GM20431 (cell line): ENCODE data around the gene BANP.

Source experiments
- in situ Hi-C: fragments of 300-500 bp; cut with MseI, MboI; formaldehyde crosslinking; loops from one replicate; pipeline ENCODE4 v1.15.0; 2020; ENCODE audit warnings: low sequenced_read_pairs; ENCODE audit not compliant: unreplicated experiment

Gene BANP

DNA sequence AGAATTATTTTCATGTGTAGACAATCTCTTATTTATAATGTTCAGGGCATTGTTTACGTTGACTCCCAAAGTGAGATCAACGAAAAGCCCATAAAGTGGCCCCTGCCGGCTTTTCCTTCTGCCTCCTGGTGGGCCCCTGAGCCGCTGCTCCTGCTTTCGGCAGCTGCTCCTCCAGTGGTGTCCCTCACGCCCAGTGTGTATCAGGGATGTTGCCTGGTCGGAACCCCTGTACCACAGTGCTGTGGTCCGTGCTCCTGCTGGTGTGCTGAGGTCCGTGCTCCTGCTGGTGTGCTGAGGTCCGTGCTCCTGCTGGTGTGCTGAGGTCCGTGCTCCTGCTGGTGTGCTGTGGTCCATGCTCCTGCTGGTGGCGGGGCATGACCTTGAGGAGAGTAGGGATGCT is 107.6 kb downstream of the BANP start:
- in situ Hi-C loops, result no loop called here

DNA sequence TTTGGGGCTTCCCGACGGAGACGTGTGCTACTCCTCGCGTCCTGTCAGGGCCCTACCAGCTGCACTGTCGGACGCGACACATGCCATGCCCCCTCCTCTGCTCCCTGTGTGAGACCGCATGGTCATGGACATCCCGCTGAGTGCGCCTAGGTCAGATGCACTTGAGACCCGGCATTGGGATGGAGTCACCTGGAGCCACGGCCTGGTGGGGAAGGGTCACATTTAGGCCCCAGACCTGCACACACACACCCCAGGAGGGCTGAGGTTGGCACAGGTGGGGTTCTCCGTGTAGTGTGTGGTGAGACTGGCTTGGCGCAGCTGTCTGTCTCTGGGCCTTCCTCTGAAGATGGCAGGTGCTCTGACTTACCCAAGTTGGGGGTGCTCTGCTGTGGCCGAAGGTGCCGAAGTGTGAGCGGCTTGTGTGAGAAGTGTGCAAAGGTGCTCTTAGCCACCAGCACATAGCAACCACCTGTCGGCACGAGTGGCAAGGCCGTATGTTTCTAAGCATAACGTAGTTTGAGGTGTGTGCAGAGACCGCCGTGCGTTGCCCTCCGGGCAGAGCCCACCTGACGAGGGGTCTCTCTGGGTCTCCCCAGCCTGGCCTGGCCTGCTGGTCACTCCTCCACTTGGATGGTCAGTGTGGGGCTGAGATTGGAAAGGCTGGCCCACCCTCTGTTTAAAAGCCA is 108.6 kb downstream of the BANP start:
- in situ Hi-C loops, result no loop called here

DNA sequence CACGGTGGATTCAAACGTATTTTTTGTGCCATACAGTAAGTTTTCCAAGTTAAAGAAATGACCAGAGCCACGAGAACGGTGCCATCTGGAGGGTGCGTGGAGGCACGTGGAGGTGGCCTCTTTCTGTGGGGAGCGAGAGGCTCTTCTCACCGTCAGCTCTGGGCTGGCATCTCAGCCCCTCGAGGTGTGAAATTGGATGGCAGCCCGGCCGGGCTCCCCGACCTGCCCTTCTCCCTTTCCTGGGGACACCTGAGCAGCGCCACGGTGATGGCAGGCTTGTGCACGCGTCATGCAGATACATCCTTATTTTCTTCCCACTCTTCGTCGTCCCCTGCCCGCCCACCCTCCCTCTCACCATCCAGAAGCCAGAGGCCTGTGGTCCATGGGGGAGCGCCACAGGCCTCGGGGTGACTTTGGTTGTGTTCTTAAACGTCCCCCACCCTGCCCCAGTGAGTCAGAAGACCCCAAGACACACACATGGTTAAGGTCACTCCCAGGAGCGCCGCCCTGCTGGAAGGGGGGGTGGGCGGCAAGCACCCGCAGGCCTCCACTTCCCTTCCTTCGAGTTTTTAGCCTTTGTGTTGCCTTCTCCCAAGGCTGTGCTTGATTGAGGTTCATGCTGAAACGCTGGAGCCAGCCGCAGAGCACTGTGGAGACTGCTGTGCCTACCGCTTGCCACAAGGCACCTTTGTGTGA is 109.4 kb downstream of the BANP start:
- in situ Hi-C loops, result no loop called here

DNA sequence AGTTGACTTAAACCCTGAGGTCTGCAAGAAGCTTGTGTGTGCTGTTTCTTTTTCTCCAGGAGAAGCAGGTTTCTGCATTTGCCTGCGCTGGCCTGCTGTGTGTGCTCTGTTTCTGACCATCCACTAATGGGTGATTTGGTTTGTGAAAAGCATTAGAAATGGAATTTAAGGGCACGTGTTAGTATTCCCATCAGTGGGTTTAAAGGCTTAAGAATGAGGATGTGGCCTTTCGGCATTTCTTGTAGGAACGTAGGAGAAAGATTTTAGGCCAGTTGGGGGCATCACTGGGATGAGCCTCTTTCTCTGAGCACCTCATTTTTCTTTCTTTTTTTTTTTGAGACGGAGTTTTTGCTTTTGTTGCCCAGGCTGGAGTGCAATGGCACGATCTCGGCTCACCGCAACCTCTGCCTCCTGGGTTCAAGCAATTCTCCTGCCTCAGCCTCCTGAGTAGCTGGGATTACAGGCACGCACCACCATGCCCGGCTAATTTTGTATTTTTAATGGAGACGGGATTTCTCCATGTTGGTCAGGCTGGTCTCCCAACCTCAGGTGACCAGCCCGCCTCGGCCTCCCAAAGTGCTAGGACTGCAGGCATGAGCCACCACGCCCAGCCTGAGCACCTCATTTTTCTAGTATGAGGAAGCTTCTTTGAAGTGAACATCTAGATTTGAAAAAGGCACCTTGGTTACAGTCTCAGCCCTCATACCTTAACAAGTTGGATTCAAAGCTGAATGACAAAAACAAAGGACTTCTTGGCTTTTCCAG is 110.3 kb downstream of the BANP start:
- in situ Hi-C loops, result no loop called here

DNA sequence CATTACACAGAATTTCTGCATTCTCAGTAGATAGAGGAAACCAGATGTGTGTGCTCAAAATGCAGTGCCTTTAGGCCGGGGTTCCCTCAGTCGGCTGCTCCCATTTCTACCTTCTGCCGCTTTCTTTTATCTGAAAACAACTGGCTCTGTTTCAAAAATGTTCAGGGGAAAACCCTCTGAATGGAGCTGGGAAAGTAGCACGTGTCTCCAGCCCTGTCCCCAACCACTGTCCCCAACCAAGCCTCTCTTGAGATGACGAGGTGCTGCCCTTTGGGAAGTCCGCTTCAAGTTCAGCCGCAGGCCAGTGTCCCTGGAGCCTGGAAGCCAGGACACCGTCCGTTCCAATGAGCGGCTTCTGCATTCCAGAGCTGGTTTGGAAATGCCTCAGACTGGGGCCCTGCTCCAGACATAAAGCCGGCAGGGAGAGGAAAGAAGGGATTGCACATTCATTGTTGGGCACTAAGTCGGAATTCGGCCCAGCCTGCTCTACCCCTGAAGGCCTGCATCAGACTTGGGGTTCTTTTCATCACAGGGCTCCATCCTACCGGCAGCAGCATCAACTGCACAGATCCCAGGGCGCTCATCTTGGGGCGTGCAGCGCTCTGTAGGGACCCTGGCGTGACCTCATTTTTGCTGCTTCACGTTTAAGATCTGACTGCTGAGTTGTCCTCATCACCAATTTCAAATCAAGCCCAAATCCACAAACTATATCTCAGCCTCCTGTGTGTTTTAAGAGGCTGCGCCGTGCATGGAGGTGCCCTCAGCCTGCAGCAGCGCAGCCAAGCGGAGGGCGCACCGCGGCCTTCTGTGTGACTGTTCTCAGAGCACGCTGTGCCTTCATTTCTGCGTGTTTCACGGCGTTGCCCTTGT is 111.3 kb downstream of the BANP start:
- in situ Hi-C loops, result no loop called here

DNA sequence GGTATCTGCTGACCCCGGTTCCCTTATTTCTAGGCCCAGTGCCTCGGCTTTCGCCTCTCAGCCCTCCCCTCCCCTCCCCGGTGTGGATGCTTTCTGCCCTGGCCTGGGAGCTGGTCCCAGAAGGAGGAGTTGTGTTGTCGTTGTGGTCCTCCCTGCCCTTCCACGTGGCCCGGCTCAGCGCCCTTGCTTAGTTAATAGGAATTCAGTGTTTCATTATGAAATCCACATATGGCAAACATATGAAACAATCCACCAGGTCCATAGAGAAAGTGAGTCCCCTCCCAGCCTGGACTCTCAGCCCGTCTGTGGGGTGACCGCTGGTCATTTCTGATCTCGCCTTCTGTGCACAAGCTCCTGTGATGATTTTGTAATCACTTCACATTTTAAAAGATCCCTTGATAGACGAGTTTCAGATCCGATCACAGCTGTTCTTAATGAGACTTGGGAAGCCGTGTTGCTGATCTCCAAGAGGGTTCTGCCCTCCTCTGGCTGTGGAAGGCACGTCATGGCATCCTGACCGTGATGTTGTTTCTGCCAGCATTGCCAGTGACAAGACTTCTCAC is 112.1 kb downstream of the BANP start:
- in situ Hi-C loops, result no loop called here

DNA sequence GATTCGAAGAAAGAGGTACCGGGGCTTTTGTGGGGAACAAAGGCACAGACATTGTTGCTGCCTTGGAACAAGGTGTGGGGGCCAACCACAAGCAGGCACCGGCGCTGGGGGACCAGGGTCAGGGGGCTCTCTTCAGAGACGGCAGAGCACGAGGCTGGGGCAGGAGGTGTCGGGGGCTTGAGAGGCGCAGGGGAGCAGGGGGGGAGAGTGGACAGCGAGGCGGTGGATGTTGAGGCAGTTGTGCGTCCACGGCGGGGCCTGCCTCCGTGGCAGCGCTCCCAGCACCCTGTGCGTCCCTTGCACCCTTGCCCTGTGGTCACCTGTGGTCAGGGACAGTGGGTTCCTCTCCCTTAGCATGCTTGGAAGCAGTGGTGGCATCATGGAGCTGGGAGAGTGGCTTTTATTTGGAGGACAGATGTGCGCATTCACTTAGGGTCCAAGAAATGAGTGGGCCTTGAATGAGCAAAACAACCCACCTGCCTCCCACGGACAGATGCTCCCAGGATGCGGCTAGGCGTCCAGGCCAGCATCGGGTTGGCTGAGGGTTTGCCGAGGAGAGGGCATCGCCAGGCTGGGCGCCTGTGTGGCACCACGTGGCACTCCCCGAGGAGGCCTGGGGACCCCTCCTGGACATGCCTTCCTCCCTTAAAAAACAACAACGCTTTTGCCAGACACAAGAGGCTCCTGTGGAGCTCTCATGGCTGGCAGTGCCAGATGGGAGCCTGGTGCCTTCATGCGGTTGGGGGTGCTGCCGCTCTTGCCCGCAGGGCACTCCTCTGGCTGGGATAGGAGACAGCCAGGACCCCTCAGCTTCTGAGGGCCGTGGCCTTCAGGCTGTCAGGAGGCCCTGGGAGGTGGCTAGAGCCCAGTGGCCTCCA is 113.0 kb downstream of the BANP start:
- in situ Hi-C loops, result no loop called here

DNA sequence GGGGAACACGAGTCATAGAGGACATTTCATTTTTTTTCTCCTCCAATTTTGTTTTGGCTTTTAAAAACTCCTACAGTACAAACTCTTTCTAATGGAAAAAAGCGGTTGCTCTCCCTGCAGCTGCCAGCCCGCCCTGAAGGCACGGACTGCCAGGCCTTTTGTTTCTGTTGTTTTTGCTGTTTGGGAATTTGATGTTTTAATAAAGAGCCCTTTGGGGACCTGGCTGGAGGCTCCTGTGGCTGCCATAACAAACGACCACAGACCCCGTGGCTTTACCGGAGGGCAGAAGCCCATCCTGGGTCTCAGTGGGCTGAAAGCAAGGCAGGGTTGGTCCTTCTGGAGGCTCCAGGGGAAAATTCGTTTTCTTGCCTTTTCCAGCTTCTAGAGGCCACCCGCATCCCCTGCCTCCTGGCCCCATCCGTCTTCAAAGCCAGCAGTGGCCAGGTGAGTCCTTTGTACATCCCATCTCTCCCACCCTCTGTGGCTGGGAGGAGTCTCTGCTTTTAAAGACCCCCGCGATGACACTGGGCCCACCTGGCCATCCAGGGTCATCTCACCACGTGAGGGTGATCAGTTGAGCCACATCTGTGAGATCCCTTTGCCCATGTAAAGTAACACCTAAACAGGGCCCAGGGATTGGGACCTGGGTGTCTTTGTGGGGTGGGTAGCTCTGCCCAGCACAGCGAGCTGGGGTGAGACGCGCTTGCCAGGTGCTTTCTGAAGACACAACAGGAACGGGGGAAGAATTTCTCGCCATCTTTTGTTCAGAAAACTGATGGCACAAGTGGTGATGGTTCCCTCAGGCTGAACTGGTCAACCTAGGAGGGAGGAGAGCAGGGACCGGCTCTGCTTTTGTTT is 113.9 kb downstream of the BANP start:
- in situ Hi-C loops, result no loop called here

DNA sequence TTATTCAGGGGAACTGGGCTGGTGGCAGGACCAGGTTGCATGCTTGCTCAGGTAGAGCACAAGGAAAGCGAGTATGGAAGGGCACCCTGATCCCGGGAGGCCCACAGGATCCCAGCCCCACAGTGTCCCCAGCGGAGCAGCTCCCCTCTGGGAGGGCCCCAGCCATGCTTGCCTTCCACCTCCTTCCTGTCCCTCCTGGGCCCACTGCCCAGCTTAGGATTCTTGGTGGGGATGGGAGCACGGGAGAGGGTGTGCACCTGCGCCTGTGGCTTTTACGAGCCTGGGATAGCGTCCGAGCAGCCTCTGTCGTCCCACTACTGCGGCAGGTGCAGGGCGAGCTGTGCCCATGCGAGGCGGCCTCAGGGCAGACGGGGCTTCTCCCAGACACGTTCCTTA is 114.5 kb downstream of the BANP start:
- in situ Hi-C loops, result no loop called here

DNA sequence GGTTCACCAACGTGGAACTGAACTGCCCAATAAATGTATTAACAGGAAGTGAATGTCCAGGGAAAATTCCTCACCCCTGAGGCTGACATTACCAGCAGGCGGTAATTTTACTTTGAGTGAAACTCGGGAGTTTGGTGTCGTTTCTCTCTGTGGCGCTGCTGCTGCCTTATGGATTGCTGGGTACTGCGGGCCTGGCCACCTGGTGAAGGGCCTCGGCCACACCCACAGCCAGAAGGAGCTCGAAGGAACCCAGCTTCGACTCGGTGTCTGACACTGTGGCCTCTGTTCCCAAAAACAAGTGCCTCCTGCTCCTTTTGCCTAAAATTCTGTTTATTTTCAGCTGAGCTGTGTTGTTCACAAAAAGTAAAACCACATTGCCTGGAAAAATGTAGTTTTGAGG is 115.0 kb downstream of the BANP start:
- in situ Hi-C loops, result no loop called here

DNA sequence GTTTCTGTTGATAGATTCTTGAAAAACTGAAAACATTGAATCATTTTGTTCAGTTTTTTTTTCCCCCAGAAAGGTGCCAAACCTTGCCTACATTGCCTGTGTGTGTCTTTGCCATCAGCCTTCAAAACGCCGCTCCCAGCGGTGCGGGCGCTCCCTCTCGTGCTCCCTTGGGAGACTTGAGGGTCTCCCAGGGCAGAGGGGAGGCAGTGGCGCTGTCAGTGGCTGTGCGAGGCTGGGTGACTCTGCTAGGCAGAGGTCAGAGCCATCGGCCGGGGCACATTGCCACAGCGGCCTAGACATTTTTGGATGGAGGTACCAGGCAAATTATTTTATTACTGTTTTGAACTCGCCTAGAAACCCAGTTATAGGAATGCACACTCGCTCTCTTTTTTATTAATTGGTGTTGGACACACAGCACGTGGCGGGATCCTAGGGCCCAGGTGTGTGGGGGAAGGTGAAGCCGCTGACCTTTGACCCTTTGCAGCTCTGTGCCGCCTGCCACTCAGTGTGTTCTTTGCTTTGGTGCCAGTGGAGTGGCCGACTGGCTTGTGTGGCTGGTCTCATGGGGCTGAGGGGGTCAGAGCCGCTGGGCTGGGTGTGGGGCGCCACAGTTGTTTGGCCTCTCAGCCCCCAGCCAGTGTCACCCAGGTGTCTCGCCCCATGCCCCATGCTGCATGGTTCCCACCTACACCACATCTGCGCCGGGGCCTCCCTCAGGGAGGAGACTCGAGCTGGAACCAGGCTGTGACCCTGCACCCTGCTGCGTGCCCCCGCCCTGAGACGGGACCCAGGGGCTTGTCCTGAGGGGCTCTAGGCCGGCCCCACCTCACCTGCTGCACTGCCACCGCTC is 115.7 kb downstream of the BANP start:
- in situ Hi-C loops, result no loop called here

DNA sequence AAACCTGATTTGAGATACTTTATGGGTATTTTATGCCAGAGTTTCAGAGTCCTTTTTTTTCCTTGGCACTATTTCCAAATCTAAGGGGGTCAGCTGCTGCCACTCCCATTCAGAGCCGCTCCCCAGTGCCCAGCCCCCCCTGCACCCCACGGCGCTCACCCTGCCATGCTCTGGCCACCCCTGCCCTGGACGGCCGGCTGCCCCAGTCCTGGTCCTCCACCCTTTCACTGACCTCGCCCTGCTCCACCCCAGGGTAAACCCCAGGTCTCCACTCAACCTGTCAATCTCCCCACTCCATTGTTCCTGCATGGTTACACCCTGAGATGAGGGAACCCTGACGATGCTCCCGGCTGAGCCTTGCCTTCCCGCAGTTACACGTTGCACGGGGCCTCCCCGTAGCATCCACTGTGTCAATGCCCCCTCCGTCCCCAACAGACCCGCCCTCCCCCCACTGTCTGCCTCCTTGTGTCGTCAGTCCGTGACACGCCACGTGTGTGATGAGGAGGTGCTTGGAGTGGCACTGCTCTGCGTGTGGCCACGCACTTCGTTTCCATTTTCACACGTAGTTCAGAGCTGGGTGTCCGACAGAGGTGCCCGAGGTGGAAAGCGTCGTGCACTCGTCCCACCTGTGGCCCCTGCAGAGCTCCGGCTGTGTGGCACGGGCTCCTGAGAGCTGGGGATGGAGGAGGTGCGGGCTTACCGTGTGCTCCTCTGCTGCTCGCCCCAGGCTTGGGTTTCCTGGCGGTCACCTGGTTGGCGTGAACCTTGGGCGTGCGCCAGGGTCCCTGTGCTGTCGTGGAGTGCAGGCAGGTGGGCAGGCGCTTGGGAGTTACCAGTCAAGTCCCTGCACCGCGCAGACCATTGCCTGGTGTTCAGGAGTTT is 116.5 kb downstream of the BANP start:
- in situ Hi-C loops, result no loop called here

DNA sequence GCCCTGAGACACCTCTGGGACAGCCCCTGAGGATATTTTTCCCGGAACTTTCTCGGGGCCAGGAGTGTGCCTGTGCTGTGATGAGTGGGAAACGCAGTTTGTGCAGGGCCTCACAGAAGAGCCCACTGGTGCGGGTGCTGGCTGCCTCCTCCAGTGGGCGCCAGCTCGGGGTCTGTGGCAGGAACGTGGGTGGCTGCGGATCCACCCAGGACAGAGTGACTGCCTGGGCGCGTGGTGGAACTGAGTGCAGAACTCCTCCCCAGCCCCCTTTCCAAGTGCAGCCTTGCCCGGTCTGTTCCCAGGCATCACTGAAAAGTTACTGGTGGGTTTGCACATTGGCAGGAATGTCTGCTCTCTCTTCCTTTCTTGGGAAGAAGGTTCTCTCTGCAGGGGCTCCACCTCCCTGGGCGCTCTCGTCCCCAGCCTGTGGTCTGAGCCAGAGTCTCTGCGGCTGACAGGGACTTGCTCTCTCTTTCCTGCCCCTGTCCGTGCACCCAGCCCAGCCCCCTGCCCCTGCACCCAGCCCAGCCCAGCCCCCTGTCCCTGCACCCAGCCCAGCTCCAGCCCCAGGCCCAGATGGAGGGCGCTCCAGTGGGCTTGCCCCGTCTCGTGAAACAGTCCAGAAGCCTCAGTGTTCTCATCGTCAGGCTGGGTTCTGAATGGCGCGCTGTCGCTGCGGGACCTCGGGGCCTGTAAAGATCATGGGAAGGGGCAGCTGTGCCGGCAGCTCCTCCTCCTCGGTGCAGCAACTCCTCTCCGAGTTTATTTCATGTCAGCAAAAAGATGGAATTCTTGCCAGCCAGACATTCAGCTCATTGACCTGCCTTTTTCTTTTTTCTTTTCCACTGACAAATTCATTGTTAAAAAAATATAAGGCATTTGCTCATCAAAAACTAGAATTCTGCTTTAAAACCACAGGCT is 117.5 kb downstream of the BANP start:
- in situ Hi-C loops, result no loop called here

DNA sequence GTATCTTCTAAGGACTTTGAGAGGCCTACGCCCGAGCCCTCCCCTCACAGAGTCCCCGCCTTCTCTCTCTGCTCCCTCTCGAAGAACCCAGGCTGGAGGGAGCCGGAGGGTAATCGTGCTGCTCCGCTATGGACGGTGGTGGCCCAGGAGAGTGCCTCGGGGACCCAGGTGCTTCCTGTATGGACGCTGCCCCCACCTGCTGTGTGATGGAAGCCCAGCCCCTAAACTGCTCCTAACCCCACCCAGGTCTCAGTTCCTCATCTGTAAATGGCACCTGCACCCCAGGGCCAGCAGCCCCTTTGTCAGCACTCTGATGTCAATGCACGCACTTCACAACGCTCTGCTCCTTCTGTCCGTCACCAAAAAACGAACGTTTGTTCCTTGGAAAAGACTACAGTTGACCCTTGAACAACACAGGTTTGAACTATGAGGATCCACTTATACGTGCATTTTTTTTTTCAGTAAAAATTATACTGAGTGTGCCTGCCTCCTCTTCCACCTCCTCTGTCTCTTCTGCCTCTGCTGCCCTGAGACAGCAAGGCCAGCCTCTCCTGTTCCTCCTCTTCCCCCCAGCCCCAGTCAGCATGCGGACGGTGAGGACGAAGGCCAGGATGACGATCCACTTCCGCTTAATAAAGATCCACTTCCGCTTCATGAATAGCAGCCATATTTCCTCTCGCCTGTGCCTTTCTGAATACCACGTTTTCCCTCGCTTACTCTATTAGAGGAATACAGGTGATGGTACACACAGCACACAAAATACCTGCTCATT is 118.3 kb downstream of the BANP start:
- in situ Hi-C loops, result no loop called here

DNA sequence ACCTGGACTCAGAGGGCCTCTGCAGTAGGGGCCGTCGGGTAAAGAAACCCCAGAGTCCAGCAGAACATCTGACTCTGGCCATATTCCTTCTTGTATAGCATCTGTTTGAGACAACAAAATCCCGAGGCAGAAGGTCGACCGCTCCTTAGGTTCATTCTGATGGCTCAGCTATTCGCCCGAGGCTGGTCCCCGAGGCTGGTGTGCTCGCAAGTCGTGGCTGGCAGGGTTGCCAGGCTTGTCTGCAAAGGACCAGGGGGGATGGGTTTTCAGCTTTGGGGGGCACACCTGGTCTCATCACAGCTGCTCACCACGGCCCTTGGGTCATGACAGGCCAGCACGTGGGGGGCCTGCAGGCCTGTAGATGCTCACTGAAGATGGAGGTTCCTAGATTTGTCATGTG is 119.1 kb downstream of the BANP start:
- in situ Hi-C loops, result no loop called here
